Measurements from ENCODE around the gene MRPL18. TPM values are rescaled to one million over a fixed set of nuclear protein-coding genes. Genes with fewer than 3 reads are reported as not detected.
"Not testable (repeated sequence)": the region's sequence is repeated elsewhere in the genome, so short reads cannot be mapped to it uniquely, and the experiment has no call there.

The MRPL18 gene
- total and polyA plus RNA-seq, 2 experiments from 2014 or later: 84.8 to 93.5 TPM

DNA sequence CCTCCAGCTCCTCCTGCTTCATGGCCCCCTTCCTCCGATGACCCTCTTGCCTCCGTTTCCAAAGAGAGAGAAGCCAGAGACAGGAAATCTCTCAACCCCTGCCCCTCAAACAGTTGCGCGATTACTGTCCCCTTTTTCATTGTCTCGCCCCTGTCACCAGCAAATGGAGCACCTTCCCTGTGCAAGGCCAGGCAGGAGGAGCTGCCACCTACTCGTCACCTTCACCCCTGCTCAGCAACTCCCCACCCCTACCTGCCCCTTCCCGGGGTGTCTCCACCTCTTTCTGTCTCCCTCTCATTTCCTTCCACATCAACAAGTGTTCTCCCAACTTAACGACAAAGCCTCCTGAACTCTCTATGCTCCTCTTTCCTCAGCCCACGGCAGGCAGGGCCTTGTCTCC, 23.5 kb downstream of the MRPL18 start:
- DNase-seq (ENCODE audit: low spot score): no peak
- no peak overlapping the region for H3K4me2 ChIP-seq
- 86% methylated on average over 9 of the region's 9 CpGs for WGBS (ENCODE audit: low lambda C conversion rate, missing lambda C conversion rate)
- H3K4me1 ChIP-seq (ENCODE audit: insufficient read depth): no peaks in the 10 kb centered on the region
- H3K9me2 ChIP-seq (replicated peaks; ENCODE audit: insufficient read depth): no peaks in the 10 kb centered on the region
- H3K9me3 ChIP-seq (ENCODE audit: low read depth): no peaks in the 10 kb centered on the region
- no peaks in the 10 kb centered on the region for H3K79me2 ChIP-seq
- H2AFZ ChIP-seq: no peak overlapping the region
- TF ChIP-seq CTCF (IDR thresholded peaks at IDR 0.05; ENCODE audit: poor library complexity): no peak
- no peak for TF ChIP-seq EZH2 (IDR thresholded peaks at IDR 0.05; ENCODE audit: borderline replicate concordance)
- TF ChIP-seq EZH2phosphoT487 (IDR thresholded peaks at IDR 0.05; ENCODE audit: low read depth, severe bottlenecking, unreplicated experiment): no peak
- no peaks in the 10 kb centered on the region for H3K27me3 ChIP-seq
- no peaks in the 10 kb centered on the region for H3K36me3 ChIP-seq (replicated peaks; ENCODE audit: insufficient read depth, low read depth)
- no peak overlapping the region for H3K4me3 ChIP-seq
- H3K27ac ChIP-seq: no peak overlapping the region
- H4K20me1 ChIP-seq (ENCODE audit: insufficient read depth, poor library complexity, severe bottlenecking): no peaks in the 10 kb centered on the region

DNA sequence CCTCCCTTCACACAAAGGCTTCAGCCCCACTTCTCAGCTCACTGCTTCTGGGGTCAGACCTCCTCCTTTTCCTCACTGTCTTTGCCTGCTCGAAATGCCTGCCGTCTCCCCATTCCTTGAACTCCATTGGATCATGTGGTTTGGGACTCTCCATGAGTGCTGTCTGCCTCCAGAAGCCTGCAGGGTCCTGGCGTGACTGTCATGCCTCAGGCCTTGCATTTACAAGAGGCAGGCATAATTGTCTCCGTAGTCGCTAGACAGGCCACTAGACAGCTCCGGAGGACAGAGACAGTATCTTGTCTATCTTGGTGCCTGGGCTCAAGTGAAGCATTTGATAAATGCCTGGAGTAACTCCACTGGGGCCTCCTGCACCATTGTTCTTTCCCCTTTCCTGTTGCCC, 25.1 kb downstream of the MRPL18 start:
- no peaks in the 10 kb centered on the region for H4K20me1 ChIP-seq (ENCODE audit: insufficient read depth, poor library complexity, severe bottlenecking)
- no peaks in the 10 kb centered on the region for H3K27me3 ChIP-seq
- 60% methylated on average over 6 of the region's 6 CpGs for WGBS (ENCODE audit: low lambda C conversion rate, missing lambda C conversion rate)
- no peaks in the 10 kb centered on the region for H3K79me2 ChIP-seq
- no peaks in the 10 kb centered on the region for H3K9me3 ChIP-seq (ENCODE audit: low read depth)
- no peak overlapping the region for H3K4me3 ChIP-seq
- H3K27ac ChIP-seq: no peak overlapping the region
- TF ChIP-seq CTCF (IDR thresholded peaks at IDR 0.05; ENCODE audit: poor library complexity): no peak
- TF ChIP-seq EZH2 (IDR thresholded peaks at IDR 0.05; ENCODE audit: borderline replicate concordance): no peak
- TF ChIP-seq EZH2phosphoT487 (IDR thresholded peaks at IDR 0.05; ENCODE audit: low read depth, severe bottlenecking, unreplicated experiment): no peak
- no peak overlapping the region for H2AFZ ChIP-seq
- no peaks in the 10 kb centered on the region for H3K36me3 ChIP-seq (replicated peaks; ENCODE audit: insufficient read depth, low read depth)
- no peak overlapping the region for H3K4me2 ChIP-seq
- no peaks in the 10 kb centered on the region for H3K4me1 ChIP-seq (ENCODE audit: insufficient read depth)
- no peak for DNase-seq (ENCODE audit: low spot score)
- H3K9me2 ChIP-seq (replicated peaks; ENCODE audit: insufficient read depth): no peaks in the 10 kb centered on the region

- not testable (repeated sequence) for DNase-seq (ENCODE audit: low spot score); H3K36me3 ChIP-seq (replicated peaks; ENCODE audit: insufficient read depth, low read depth); H3K27me3 ChIP-seq; H2AFZ ChIP-seq; H3K27ac ChIP-seq; H3K9me3 ChIP-seq (ENCODE audit: low read depth); H3K4me1 ChIP-seq (ENCODE audit: insufficient read depth); H4K20me1 ChIP-seq (ENCODE audit: insufficient read depth, poor library complexity, severe bottlenecking); H3K4me3 ChIP-seq; H3K4me2 ChIP-seq; H3K9me2 ChIP-seq (replicated peaks; ENCODE audit: insufficient read depth); H3K79me2 ChIP-seq
- 85% methylated on average over 3 of the region's 3 CpGs for WGBS (ENCODE audit: low lambda C conversion rate, missing lambda C conversion rate)
These were observed 26.5 kb downstream of the MRPL18 start for GRCh38 chr6:159816775-159817174.

- no peaks in the 10 kb centered on the region for H3K79me2 ChIP-seq
- H2AFZ ChIP-seq: no peak overlapping the region
- no peak overlapping the region for H3K4me3 ChIP-seq
- WGBS (ENCODE audit: low lambda C conversion rate, missing lambda C conversion rate): 92% methylated on average over 23 of the region's 23 CpGs
- H3K27me3 ChIP-seq: no peaks in the 10 kb centered on the region
- H4K20me1 ChIP-seq (ENCODE audit: insufficient read depth, poor library complexity, severe bottlenecking): no peaks in the 10 kb centered on the region
- no peak for DNase-seq (ENCODE audit: low spot score)
- no peaks in the 10 kb centered on the region for H3K4me1 ChIP-seq (ENCODE audit: insufficient read depth)
- H3K4me2 ChIP-seq: no peak overlapping the region
- no peaks in the 10 kb centered on the region for H3K36me3 ChIP-seq (replicated peaks; ENCODE audit: insufficient read depth, low read depth)
- H3K9me3 ChIP-seq (ENCODE audit: low read depth): no peaks in the 10 kb centered on the region
- no peaks in the 10 kb centered on the region for H3K9me2 ChIP-seq (replicated peaks; ENCODE audit: insufficient read depth)
- H3K27ac ChIP-seq: no peak overlapping the region
- TF ChIP-seq CTCF (IDR thresholded peaks at IDR 0.05; ENCODE audit: poor library complexity): no peak
- no peak for TF ChIP-seq EZH2phosphoT487 (IDR thresholded peaks at IDR 0.05; ENCODE audit: low read depth, severe bottlenecking, unreplicated experiment)
- no peak for TF ChIP-seq EZH2 (IDR thresholded peaks at IDR 0.05; ENCODE audit: borderline replicate concordance)
These were observed 27.9 kb downstream of the MRPL18 start for GRCh38 chr6:159817951-159818739.
